Kidney epithelial cell (primary cell): ENCODE measurements around the gene ITPA. TPM values are rescaled to one million over a fixed set of nuclear protein-coding genes. Genes with fewer than 3 reads are reported as not detected.

Source experiments
- DNase-seq: peaks from one replicate; pipeline ENCODE4 v3.0.0-alpha.2; 2010; ENCODE audit warnings: low read depth
- H3K27me3 ChIP-seq: 2 replicates; pipeline ENCODE4 v1.6.0; 2011; ENCODE audit warnings: low read length; ENCODE audit not compliant: control insufficient read depth, insufficient read depth
- H3K36me3 ChIP-seq: 2 replicates; pipeline ENCODE4 v1.5.1; 2011; ENCODE audit warnings: low read length; ENCODE audit not compliant: control insufficient read depth, insufficient read depth
- H3K4me3 ChIP-seq: 2 replicates; pipeline ENCODE4 v1.5.1; 2011; ENCODE audit warnings: low read depth, mild to moderate bottlenecking, control low read depth, low read length
- CTCF ChIP-seq: IDR thresholded peaks from 2 replicates; pipeline ENCODE4 v1.5.1; 2011; ENCODE audit warnings: mild to moderate bottlenecking, moderate library complexity, low read length, control low read depth, inconsistent platforms; ENCODE audit not compliant: insufficient read depth, poor library complexity, severe bottlenecking
- total RNA-seq: library from RNA; depleted of rRNA; stranded (reverse); fragments of >200 nt; gene quantifications from 2 replicates; pipeline ENCODE4 v1.2.3, GENCODE V29; 2015

ITPA gene
- total RNA-seq, 1 donor from 2014 or later: 71.2 TPM

DNA sequence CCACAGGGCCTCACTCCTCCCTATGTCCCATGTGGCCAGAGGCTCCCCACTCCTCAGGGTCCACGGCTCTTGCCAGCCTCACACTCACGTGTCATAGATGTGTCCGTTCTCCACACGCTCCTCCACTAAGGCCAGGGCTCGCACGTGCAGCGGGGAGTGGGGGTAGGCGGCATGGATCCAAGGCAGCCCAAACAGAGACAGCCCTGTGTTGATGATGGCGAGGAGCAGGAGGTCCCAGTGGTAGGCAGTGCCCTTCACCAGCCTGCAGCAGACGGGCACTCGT, 19.4 kb downstream of the ITPA start:
- Histone ChIP-seq H3K36me3 (no peaks in the 10 kb centered on the region), H3K27me3 (no peaks in the 10 kb centered on the region), H3K4me3 (no peak overlapping the region)
- DNase-seq: no peak
- no peak for TF ChIP-seq CTCF

GRCh38 chr20:3229158-3229557, 19.9 kb downstream of the ITPA start:
- Histone ChIP-seq H3K36me3 (no peaks in the 10 kb centered on the region), H3K4me3 (no peak overlapping the region), H3K27me3 (no peaks in the 10 kb centered on the region)
- DNase-seq: no peak
- TF ChIP-seq CTCF: no peak

DNA sequence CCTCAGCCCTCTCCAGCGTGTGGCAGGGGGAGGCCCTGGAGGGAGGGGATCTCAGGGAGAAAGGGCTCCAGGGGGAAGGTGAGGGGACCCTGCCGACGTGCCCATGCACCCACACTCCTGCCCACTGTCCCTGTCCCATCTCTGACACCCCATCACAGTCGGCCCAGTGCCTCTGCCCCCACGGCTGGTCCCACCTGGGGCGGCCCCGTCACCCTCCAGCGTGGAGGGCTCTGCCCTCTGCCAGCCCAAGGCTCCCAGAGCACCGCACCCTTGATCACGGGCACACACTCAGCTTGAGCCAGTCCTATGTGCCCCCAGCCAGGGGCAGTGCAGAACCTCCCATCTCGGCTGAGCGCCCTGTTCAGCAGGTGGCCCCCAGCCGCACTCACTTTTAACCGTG, 20.5 kb downstream of the ITPA start:
- no peak for TF ChIP-seq CTCF
- H3K27me3 ChIP-seq: no peaks in the 10 kb centered on the region
- no peaks in the 10 kb centered on the region for H3K36me3 ChIP-seq
- DNase-seq: no peak
- no peak overlapping the region for H3K4me3 ChIP-seq

GRCh38 chr20:3231116-3231515, 21.8 kb downstream of the ITPA start:
- DNase-seq: no peak

GRCh38 chr20:3231889-3232588, 22.7 kb downstream of the ITPA start:
- no peak for DNase-seq
- Histone ChIP-seq H3K36me3 (no peaks in the 10 kb centered on the region), H3K4me3 (no peak overlapping the region), H3K27me3 (no peaks in the 10 kb centered on the region)
- TF ChIP-seq CTCF: no peak

More at GRCh38 chr20:3231116-3231515, 21.8 kb downstream of the ITPA start:
- H3K4me3 ChIP-seq: no peak overlapping the region
- TF ChIP-seq CTCF: no peak
- H3K36me3 ChIP-seq: no peaks in the 10 kb centered on the region
- H3K27me3 ChIP-seq: no peaks in the 10 kb centered on the region

GRCh38 chr20:3233131-3233990, 24.1 kb downstream of the ITPA start:
- DNase-seq: no peak
- TF ChIP-seq CTCF: no peak
- Histone ChIP-seq H3K36me3 (no peaks in the 10 kb centered on the region), H3K4me3 (no peak overlapping the region), H3K27me3 (peaks cover 6% of the 10 kb centered on the region)
